ENCODE measurements around the gene HBG1. TPM values are rescaled to one million over a fixed set of nuclear protein-coding genes. Genes with fewer than 3 reads are reported as not detected.
"Not testable (repeated sequence)": the region's sequence is repeated elsewhere in the genome, so short reads cannot be mapped to it uniquely, and the experiment has no call there.

The HBG1 gene
- total RNA-seq, result not detected
- long read RNA-seq, result 0 reads

- not testable (repeated sequence) for DNase-seq (ENCODE audit: low spot score)
Observed at GRCh38 chr11:5249807-5250396, at the start of gene HBG1. TSS of gene HBG1 (minus strand) at chr11:5249857. CDS start at chr11:5249804, 53 bp downstream.

- DNase-seq (ENCODE audit: low spot score), result no peak
Observed at GRCh38 chr11:5298451-5298850, 48.8 kb upstream of the HBG1 start.

- no peak for DNase-seq (ENCODE audit: low spot score)
Observed at GRCh38 chr11:5297721-5298323, 48.2 kb upstream of the HBG1 start.

GRCh38 chr11:5294342-5294995 is 44.8 kb upstream of the HBG1 start:
- not testable (repeated sequence) for DNase-seq (ENCODE audit: low spot score)

GRCh38 chr11:5293028-5293427 is 43.4 kb upstream of the HBG1 start:
- no peak for DNase-seq (ENCODE audit: low spot score)

- no peak for DNase-seq (ENCODE audit: low spot score)
Observed at GRCh38 chr11:5291207-5291838, 41.7 kb upstream of the HBG1 start.

GRCh38 chr11:5290106-5290505 is 40.4 kb upstream of the HBG1 start:
- no peak for DNase-seq (ENCODE audit: low spot score)

GRCh38 chr11:5289696-5290095 is 40.0 kb upstream of the HBG1 start:
- no peak for DNase-seq (ENCODE audit: low spot score)

GRCh38 chr11:5288906-5289550 is 39.4 kb upstream of the HBG1 start:
- no peak for DNase-seq (ENCODE audit: low spot score)

GRCh38 chr11:5288108-5288905 is 38.6 kb upstream of the HBG1 start:
- no peak for DNase-seq (ENCODE audit: low spot score)

- no peak for DNase-seq (ENCODE audit: low spot score)
Observed at GRCh38 chr11:5286901-5287300, 37.2 kb upstream of the HBG1 start.

GRCh38 chr11:5286351-5286750 is 36.7 kb upstream of the HBG1 start:
- no peak for DNase-seq (ENCODE audit: low spot score)

- DNase-seq (ENCODE audit: low spot score), result no peak
Observed at GRCh38 chr11:5285703-5286340, 36.2 kb upstream of the HBG1 start.

GRCh38 chr11:5284637-5285036 is 35.0 kb upstream of the HBG1 start:
- no peak for DNase-seq (ENCODE audit: low spot score)

- DNase-seq (ENCODE audit: low spot score), result no peak
Observed at GRCh38 chr11:5283882-5284281, 34.2 kb upstream of the HBG1 start.

- no peak for DNase-seq (ENCODE audit: low spot score)
Observed at GRCh38 chr11:5283086-5283485, 33.4 kb upstream of the HBG1 start.

- DNase-seq (ENCODE audit: low spot score), result no peak
Observed at GRCh38 chr11:5282628-5283027, 33.0 kb upstream of the HBG1 start.

GRCh38 chr11:5281596-5281995 is 31.9 kb upstream of the HBG1 start:
- DNase-seq (ENCODE audit: low spot score), result no peak

GRCh38 chr11:5280582-5281102 is 31.0 kb upstream of the HBG1 start:
- no peak for DNase-seq (ENCODE audit: low spot score)

- no peak for DNase-seq (ENCODE audit: low spot score)
Observed at GRCh38 chr11:5279471-5280090, 29.9 kb upstream of the HBG1 start.

Data from mesenteric fat pad (tissue), 1 donor.